ENCODE data around the gene SELENOF. TPM values are rescaled to one million over a fixed set of nuclear protein-coding genes. Genes with fewer than 3 reads are reported as not detected.

SELENOF gene
- total and polyA plus RNA-seq, 10 of the 15 experiments (the other 5 are each of a cell fraction or from before 2014, with no cell fraction given), result 98.7 to 254 (median 172) TPM

DNA sequence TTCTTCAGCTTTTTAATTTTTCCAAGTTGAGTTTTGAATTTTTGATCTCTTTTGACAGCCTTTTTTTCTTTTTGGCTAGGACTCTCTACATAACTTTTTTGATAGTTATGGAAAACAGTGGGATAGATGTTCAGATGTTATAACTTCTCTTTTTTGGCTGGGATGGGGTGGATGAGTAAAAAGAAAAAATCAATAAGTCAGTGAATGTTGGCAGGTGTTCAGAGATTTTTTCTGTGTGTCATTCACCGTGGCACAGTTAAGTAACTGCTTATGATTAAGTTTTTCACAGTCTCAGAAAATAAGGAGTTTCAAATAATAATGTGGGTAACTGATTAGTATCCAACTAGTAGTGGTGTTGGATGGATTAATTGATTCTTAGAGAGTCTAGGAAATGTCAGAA lies 24.5 kb upstream of the SELENOF start:
- Histone ChIP-seq H3K27me3 (replicated peaks in 1 of 2; ENCODE audit: control insufficient read depth in 2 of 2, insufficient read depth in 2 of 2, low read length in 1 of 2) (no peaks in the 10 kb centered on the region), H3K79me2 (ENCODE audit: control insufficient read depth, insufficient read depth, low read length) (peaks cover 58% of the 10 kb centered on the region), H3K27ac (ENCODE audit: control insufficient read depth, insufficient read depth) (no peak overlapping the region), H2AFZ (ENCODE audit: control insufficient read depth, low read depth, low read length) (no peak overlapping the region), H3K4me3 (no peak overlapping the region), H3K36me3 (ENCODE audit: control insufficient read depth in 2 of 2, insufficient read depth in 2 of 2, low read length in 1 of 2) (no peaks in the 10 kb centered on the region), H3K4me2 (ENCODE audit: control insufficient read depth, insufficient read depth) (no peak overlapping the region; the same call in 1 of the 2 replicates), H3K9me3 (replicated peaks; ENCODE audit: control insufficient read depth, insufficient read depth, low read length) (no peaks in the 10 kb centered on the region; the same call in 1 of the 3 replicates), H3K9ac (ENCODE audit: control insufficient read depth, insufficient read depth, low read length) (no peak overlapping the region), H3K4me1 (ENCODE audit: control insufficient read depth, insufficient read depth, low read length) (no peaks in the 10 kb centered on the region), H4K20me1 (ENCODE audit: control insufficient read depth, insufficient read depth) (0 out of 2 replicates have a peak, but pooled peaks cover 3% of the 10 kb centered on the region)
- POLR2A ChIA-PET, result no interaction called here
- TF ChIP-seq SREBF1 (IDR thresholded peaks at IDR 0.05; ENCODE audit: low read length), result no peak
- TF ChIP-seq NR2C1 (IDR thresholded peaks at IDR 0.05), result no peak
- no peak for TF ChIP-seq NFYB (IDR thresholded peaks at IDR 0.05; ENCODE audit: insufficient read depth, low read depth, low read length)
- TF ChIP-seq KDM1A (IDR thresholded peaks at IDR 0.05; ENCODE audit: borderline replicate concordance), result no peak
- TF ChIP-seq MEF2A (IDR thresholded peaks at IDR 0.05; ENCODE audit: insufficient read depth, low read depth, low read length), result no peak
- no peak for TF ChIP-seq TAF1 (IDR thresholded peaks at IDR 0.05; ENCODE audit: borderline replicate concordance, low read depth, low read length)
- TF ChIP-seq ZSCAN29 (IDR thresholded peaks at IDR 0.05), result no peak
- no peak for TF ChIP-seq NR2C2 (IDR thresholded peaks at IDR 0.05; ENCODE audit: borderline replicate concordance, control insufficient read depth, insufficient read length, low read depth)
- no peak for TF ChIP-seq SUPT20H (IDR thresholded peaks at IDR 0.05; ENCODE audit: borderline replicate concordance, control insufficient read depth, low read depth, low read length)
- SMC1A ChIA-PET (ENCODE audit: uncharacterized antibody, unreplicated experiment), result interaction anchor here (1.3 to 3.4 kb wide), 5 partner anchors 11 to 119 kb away, joined by 3 to 23 read pairs (median 5); partner anchors contain the start of genes HS2ST1 and SELENOF
- CTCF ChIA-PET, result interaction anchor here (1.5 to 1.9 kb wide), 2 partner anchors 26 to 31 kb away, joined by 5 to 6 read pairs; no protein-coding TSS in a partner anchor
- no TSS peak for BruUV-seq (replicated peaks)
- ATAC-seq (peak; percentile 26), FAIRE-seq (no peak), DNase-seq (ENCODE audit: low read depth, low spot score) (no peak)
- RAD21 ChIA-PET (ENCODE audit: unreplicated experiment), result interaction anchor here (0.6 to 2.6 kb wide), 7 partner anchors 11 to 145 kb away, joined by 3 to 18 read pairs (median 3); partner anchors contain the start of genes HS2ST1 and SELENOF
- in situ Hi-C loops (cut with MboI) (no loop called here), intact Hi-C loops (cut with micrococcal nuclease; ENCODE audit: unreplicated experiment) (no loop called here)
- WGBS (ENCODE audit: insufficient coverage, insufficient replicate concordance, low lambda C conversion rate, missing lambda C conversion rate), result 32% methylated on average over 1 of the region's 1 CpG
